Measurements from ENCODE around the gene LAMTOR3. TPM values are rescaled to one million over a fixed set of nuclear protein-coding genes. Genes with fewer than 3 reads are reported as not detected.

The LAMTOR3 gene
- 10 to 100 TPM; 51.6 to 78.7 TPM for total RNA-seq

- H3K27me3 ChIP-seq (replicated peaks; ENCODE audit: insufficient read depth): no peaks in the 10 kb centered on the region
- intact Hi-C loops (cut with DNase I): loop anchor here (2.0 kb wide), 1 partner anchor 54 kb away; no protein-coding TSS in a partner anchor
- peak; percentile 44 for TF ChIP-seq POLR2A (IDR thresholded peaks at IDR 0.05)
- TF ChIP-seq CTCF (IDR thresholded peaks at IDR 0.05): no peak
- peak; percentile 89 for TF ChIP-seq POLR2AphosphoS5 (IDR thresholded peaks at IDR 0.05)
These were observed at the start of gene LAMTOR3 for GRCh38 chr4:99894161-99894997. TSS of gene LAMTOR3 (minus strand) at chr4:99894427. CDS start at chr4:99893963, 464 bp downstream.

GRCh38 chr4:99938243-99938753 lies 44.1 kb upstream of the LAMTOR3 start:
- no peak for DNase-seq (ENCODE audit: low spot score)
- TF ChIP-seq POLR2A (IDR thresholded peaks at IDR 0.05): no peak
- no peak for TF ChIP-seq CTCF (IDR thresholded peaks at IDR 0.05)
- no peak for TF ChIP-seq POLR2AphosphoS5 (IDR thresholded peaks at IDR 0.05)
- Histone ChIP-seq H3K27me3 (replicated peaks; ENCODE audit: insufficient read depth) (no peaks in the 10 kb centered on the region), H3K27ac (no peak overlapping the region), H3K4me3 (no peak overlapping the region), H3K9me3 (no peaks in the 10 kb centered on the region), H3K36me3 (no peaks in the 10 kb centered on the region), H3K4me1 (replicated peaks) (no peaks in the 10 kb centered on the region)
- intact Hi-C loops (cut with DNase I): no loop called here
- WGBS: 92% methylated on average over 3 of the region's 3 CpGs

More at GRCh38 chr4:99894161-99894997, at the start of gene LAMTOR3:
- H3K9me3 ChIP-seq: no peaks in the 10 kb centered on the region
- no peaks in the 10 kb centered on the region for H3K4me1 ChIP-seq (replicated peaks)
- WGBS: 2% methylated on average over 37 of the region's 40 CpGs
- DNase-seq (ENCODE audit: low spot score): peak; percentile 90
- peak within 1 kb of the TSS; percentile 84 to 85 for H3K27ac ChIP-seq
- H3K4me3 ChIP-seq: peak within 1 kb of the TSS; percentile 71 to 78
- no peaks in the 10 kb centered on the region for H3K36me3 ChIP-seq

GRCh38 chr4:99934891-99935290 lies 40.7 kb upstream of the LAMTOR3 start:
- no peak overlapping the region for H3K27ac ChIP-seq
- no peak for TF ChIP-seq CTCF (IDR thresholded peaks at IDR 0.05)
- TF ChIP-seq POLR2AphosphoS5 (IDR thresholded peaks at IDR 0.05): no peak
- TF ChIP-seq POLR2A (IDR thresholded peaks at IDR 0.05): no peak
- H3K9me3 ChIP-seq: no peaks in the 10 kb centered on the region
- no peaks in the 10 kb centered on the region for H3K27me3 ChIP-seq (replicated peaks; ENCODE audit: insufficient read depth)
- H3K4me3 ChIP-seq: no peak overlapping the region
- H3K36me3 ChIP-seq: no peaks in the 10 kb centered on the region
- no peak for DNase-seq (ENCODE audit: low spot score)
- H3K4me1 ChIP-seq (replicated peaks): no peaks in the 10 kb centered on the region
- intact Hi-C loops (cut with DNase I): no loop called here

- no peak for DNase-seq (ENCODE audit: low spot score)
- Histone ChIP-seq H3K27me3 (replicated peaks; ENCODE audit: insufficient read depth) (no peaks in the 10 kb centered on the region), H3K4me3 (no peak overlapping the region), H3K27ac (no peak overlapping the region), H3K36me3 (no peaks in the 10 kb centered on the region), H3K9me3 (no peaks in the 10 kb centered on the region), H3K4me1 (replicated peaks) (no peaks in the 10 kb centered on the region)
- TF ChIP-seq CTCF (IDR thresholded peaks at IDR 0.05) (no peak), POLR2AphosphoS5 (IDR thresholded peaks at IDR 0.05) (no peak), POLR2A (IDR thresholded peaks at IDR 0.05) (no peak)
- 93% methylated on average over 2 of the region's 2 CpGs for WGBS
- intact Hi-C loops (cut with DNase I): no loop called here
These were observed 33.3 kb upstream of the LAMTOR3 start for GRCh38 chr4:99927566-99927965.
